ENCODE measurements around the gene CCR5AS.
A peak's percentile ranks its signal among the peaks of the same experiment; 100 is the strongest.

The CCR5AS gene

DNA sequence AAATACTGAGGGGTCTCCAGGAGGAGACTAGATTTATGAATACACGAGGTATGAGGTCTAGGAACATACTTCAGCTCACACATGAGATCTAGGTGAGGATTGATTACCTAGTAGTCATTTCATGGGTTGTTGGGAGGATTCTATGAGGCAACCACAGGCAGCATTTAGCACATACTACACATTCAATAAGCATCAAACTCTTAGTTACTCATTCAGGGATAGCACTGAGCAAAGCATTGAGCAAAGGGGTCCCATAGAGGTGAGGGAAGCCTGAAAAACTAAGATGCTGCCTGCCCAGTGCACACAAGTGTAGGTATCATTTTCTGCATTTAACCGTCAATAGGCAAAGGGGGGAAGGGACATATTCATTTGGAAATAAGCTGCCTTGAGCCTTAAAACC, 31.6 kb downstream of the CCR5AS start:
- DNase-seq, result no peak

DNA sequence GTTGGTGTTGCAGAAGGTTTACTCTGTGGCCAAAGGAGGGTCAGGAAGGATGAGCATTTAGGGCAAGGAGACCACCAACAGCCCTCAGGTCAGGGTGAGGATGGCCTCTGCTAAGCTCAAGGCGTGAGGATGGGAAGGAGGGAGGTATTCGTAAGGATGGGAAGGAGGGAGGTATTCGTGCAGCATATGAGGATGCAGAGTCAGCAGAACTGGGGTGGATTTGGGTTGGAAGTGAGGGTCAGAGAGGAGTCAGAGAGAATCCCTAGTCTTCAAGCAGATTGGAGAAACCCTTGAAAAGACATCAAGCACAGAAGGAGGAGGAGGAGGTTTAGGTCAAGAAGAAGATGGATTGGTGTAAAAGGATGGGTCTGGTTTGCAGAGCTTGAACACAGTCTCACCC, 32.1 kb downstream of the CCR5AS start:
- DNase-seq, result no peak

- no peak for DNase-seq
Observed at GRCh38 chr3:46372492-46373359, 34.1 kb downstream of the CCR5AS start.

DNA sequence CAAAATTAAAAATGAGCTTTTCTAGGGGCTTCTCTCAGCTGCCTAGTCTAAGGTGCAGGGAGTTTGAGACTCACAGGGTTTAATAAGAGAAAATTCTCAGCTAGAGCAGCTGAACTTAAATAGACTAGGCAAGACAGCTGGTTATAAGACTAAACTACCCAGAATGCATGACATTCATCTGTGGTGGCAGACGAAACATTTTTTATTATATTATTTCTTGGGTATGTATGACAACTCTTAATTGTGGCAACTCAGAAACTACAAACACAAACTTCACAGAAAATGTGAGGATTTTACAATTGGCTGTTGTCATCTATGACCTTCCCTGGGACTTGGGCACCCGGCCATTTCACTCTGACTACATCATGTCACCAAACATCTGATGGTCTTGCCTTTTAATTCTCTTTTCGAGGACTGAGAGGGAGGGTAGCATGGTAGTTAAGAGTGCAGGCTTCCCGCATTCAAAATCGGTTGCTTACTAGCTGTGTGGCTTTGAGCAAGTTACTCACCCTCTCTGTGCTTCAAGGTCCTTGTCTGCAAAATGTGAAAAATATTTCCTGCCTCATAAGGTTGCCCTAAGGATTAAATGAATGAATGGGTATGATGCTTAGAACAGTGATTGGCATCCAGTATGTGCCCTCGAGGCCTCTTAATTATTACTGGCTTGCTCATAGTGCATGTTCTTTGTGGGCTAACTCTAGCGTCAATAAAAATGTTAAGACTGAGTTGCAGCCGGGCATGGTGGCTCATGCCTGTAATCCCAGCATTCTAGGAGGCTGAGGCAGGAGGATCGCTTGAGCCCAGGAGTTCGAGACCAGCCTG, 35.1 kb downstream of the CCR5AS start:
- no peak for DNase-seq

DNA sequence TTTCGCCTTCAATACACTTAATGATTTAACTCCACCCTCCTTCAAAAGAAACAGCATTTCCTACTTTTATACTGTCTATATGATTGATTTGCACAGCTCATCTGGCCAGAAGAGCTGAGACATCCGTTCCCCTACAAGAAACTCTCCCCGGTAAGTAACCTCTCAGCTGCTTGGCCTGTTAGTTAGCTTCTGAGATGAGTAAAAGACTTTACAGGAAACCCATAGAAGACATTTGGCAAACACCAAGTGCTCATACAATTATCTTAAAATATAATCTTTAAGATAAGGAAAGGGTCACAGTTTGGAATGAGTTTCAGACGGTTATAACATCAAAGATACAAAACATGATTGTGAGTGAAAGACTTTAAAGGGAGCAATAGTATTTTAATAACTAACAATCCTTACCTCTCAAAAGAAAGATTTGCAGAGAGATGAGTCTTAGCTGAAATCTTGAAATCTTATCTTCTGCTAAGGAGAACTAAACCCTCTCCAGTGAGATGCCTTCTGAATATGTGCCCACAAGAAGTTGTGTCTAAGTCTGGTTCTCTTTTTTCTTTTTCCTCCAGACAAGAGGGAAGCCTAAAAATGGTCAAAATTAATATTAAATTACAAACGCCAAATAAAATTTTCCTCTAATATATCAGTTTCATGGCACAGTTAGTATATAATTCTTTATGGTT, 35.9 kb downstream of the CCR5AS start, which contains the start of gene CCR5:
Gene CCR5 (plus strand): TSS at position 108 of the 680 bp plus-strand sequence. CDS start 1,957 bp downstream, outside the sequence.
- no peak for DNase-seq

DNA sequence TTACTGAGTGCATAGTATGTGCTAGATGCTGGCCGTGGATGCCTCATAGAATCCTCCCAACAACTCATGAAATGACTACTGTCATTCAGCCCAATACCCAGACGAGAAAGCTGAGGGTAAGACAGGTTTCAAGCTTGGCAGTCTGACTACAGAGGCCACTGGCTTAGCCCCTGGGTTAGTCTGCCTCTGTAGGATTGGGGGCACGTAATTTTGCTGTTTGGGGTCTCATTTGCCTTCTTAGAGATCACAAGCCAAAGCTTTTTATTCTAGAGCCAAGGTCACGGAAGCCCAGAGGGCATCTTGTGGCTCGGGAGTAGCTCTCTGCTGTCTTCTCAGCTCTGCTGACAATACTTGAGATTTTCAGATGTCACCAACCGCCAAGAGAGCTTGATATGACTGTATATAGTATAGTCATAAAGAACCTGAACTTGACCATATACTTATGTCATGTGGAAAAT, 37.2 kb downstream of the CCR5AS start:
- no peak for DNase-seq

DNA sequence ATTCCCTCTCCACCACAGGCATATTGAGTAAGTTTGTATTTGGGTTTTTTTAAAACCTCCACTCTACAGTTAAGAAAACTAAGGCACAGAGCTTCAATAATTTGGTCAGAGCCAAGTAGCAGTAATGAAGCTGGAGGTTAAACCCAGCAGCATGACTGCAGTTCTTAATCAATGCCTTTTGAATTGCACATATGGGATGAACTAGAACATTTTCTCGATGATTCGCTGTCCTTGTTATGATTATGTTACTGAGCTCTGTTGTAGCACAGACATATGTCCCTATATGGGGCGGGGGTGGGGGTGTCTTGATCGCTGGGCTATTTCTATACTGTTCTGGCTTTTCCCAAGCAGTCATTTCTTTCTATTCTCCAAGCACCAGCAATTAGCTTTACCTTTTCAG, 37.7 kb downstream of the CCR5AS start:
- no peak for DNase-seq

GRCh38 chr3:46368569-46368968, 38.3 kb downstream of the CCR5AS start:
- peak; percentile 26 for DNase-seq

DNA sequence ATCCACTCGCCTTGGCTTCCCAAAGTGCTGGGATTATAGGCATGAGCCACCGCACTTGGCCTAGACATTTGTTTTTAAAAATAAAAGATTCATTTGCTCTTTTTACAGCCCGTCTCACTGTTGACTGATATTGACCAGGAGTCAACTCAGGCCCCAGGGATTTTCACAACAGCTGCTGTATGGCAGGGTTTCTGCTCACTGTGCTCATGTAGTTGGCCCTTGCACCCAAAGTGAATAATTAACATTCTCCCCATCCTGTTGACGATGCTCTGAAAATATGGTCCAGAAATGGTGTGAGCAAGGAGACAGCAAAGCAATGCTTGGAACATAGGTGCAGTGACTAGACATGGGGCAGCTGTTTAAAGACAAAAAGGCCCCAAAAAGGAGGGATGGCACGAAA, 39.1 kb downstream of the CCR5AS start:
- no peak for DNase-seq

DNA sequence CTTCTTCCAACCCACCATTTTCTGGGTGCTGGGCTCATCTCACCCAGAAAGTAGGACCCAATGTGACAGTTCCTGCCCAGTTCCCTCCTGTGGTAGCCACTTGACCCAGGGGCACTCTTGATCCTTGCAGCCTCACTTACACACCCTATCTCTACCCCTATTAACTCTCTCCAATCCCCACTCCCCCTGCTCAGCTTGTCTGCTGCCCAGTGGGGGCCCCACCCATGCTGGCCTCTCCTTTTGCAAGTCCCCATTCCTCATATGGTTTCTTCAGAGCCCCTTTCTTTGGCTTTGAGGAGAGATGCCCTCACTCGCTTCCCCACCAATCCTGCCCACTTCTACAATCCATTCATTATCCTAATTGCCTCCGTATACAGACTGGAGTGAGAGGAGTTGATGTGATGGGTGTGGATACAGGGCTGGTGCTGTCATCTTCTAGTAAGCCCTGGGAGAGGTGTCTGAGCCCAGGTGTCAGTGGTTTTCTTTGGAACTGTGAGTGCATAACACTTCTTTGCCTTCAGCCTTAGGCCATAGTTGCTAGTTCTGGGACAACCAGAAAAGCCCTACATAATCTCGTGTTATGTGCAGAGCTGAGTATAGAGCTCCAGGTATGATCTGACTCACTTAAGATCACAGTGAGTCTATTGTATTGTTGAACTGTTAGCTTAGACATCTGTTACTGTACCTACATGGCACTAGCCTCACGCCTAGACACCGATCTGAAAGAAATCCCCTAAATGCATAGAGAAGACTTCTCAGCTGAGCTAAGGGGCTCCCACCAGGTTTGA, 40.9 kb downstream of the CCR5AS start:
- DNase-seq, result no peak

DNA sequence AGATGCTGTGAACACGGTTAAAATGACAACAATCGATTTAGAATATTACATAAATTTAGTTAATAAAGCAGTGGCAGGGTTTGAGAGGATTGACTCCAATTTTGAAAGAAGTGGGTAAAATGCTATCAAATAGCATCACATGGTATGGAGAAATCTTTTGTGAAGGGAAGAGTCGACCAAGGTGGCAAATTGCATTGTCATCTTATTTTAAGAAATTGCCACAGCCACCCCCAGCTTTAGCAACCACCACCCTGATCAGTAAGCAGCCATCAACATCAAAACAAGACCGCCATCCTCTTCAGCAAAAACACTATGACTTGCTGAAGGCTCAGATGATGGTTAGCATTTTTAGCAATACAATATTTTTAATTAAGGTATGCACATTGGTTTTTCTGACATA, 41.8 kb downstream of the CCR5AS start:
- DNase-seq, result no peak

GRCh38 chr3:46361408-46362283, 45.2 kb downstream of the CCR5AS start:
- no peak for DNase-seq

DNA sequence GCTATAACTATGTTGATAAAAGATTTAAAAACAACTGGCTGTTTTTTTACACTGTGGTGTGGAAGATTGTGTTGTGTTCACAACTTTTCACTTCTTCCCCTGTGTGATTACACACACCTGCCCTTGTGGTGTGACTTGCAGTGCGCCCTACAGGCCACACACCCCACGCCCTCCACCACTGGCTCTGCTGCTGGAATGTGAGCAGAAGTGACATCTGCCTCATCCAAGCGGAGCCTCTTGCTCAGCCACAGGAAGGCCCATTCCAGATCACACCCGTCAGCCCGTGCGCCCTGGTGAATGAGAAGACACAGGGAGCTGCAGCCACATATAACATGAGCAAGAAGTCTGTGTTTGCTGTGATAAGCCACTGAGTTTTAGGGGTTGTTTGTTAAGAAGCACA, 46.0 kb downstream of the CCR5AS start:
- DNase-seq, result no peak

DNA sequence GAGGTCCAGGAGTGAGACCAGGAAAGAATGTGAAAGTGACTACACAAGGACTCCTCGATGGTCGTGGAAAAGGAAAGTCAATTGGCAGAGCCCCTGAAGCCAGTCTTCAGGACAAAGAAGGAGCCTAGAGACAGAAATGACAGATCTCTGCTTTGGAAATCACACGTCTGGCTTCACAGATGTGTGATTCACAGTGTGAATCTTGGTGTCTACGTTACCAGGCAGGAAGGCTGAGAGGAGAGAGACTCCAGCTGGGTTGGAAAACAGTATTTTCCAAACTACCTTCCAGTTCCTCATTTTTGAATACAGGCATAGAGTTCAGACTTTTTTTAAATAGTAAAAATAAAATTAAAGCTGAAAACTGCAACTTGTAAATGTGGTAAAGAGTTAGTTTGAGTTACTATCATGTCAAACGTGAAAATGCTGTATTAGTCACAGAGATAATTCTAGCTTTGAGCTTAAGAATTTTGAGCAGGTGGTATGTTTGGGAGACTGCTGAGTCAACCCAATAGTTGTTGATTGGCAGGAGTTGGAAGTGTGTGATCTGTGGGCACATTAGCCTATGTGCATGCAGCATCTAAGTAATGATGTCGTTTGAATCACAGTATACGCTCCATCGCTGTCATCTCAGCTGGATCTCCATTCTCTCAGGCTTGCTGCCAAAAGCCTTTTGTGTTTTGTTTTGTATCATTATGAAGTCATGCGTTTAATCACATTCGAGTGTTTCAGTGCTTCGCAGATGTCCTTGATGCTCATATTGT, 47.0 kb downstream of the CCR5AS start:
- DNase-seq, result peak; percentile 24

DNA sequence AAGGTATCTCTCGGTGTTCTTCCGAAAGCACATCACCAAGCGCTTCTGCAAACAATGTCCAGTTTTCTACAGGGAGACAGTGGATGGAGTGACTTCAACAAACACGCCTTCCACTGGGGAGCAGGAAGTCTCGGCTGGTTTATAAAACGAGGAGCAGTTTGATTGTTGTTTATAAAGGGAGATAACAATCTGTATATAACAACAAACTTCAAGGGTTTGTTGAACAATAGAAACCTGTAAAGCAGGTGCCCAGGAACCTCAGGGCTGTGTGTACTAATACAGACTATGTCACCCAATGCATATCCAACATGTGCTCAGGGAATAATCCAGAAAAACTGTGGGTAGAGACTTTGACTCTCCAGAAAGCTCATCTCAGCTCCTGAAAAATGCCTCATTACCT, 48.4 kb downstream of the CCR5AS start:
- DNase-seq, result no peak

DNA sequence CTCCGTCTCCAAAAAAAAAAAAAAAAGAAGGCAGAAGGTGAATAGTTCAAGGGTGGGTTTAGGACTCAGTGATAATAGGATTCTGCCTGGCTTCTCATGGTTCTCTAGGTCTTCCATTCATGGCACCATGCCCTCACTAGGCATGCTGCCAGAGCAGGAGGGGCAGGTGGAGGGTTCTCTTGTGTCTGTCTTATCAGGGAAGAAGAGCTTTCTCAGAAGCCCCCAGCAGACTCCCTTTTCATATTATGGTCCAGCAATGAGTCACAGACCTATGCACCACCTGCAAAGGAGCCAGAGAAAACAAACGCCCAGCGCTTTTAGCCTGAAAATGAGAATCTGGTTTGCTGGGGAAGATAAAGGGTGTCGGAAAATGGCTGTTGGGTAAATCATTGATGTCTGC, 50.0 kb downstream of the CCR5AS start:
- DNase-seq, result no peak

DNA sequence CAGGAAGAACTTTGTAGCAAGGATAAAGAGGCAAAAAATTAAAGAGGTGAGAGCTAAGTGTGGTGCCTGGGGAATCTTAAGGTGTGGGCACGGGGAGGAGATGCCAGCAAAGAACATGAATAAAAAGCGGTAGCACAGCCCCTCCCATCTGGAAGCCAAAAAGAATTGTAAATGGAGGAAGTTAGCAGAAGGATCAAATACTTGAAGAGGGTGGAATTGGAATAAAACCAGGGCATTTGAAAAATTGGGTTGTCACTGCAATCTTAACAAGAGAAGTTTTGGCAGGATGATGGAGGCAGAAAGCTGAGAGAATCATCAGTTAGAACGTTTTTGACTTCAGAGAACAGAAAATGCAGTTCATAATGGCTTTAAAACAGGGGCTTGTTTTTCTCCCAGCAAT, 50.6 kb downstream of the CCR5AS start:
- DNase-seq, result no peak

DNA sequence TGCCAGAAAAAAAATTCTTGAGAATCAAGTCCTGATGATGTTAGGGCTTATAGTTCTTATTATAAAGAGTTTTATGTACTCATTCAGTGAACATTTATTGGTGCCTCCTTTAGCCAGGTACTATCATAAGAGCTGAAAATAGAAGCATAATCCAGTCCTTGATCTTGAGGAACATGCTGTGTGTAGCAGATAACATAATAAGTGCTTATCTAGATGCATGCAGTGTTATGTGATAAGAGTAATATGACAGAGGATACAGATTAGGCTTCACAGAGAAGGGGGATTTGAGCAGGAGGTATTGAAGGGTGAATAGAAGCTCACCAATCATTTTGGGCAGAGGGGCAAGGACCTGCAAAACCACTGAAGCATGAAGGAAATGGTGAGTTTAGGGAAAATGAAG, 51.9 kb downstream of the CCR5AS start:
- no peak for DNase-seq

DNA sequence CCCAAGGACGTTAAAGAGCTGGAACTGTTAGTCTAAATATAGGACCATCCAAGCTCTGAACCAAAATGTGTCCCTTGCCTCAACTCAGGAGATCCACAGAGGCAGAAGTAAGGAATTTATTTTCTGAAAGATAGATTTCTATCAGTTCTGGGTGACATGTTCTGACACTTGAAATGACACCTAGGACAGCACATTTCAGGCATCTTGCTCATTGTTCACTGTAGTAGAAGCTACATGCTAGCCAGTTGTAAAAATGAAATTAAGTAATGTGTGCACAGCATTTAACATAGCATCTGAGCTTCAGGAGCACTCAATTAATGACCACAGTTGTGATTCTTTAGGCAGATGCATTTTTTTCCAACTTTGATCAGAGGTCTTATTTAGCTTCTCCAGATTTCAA, 52.4 kb downstream of the CCR5AS start:
- DNase-seq, result no peak

- DNase-seq, result no peak
Observed at GRCh38 chr3:46353647-46354410, 53.0 kb downstream of the CCR5AS start, which contains the start of gene CCR2. TSS of gene CCR2 (plus strand) at chr3:46354111. CDS start at chr3:46357528, 3,417 bp downstream.

Data from hindlimb muscle (tissue), 1 donor.